Mesendoderm (in vitro differentiated cells): ENCODE results near the gene RANGAP1.

ENCODE experiments used
- DNase-seq: peaks from one replicate; pipeline ENCODE4 v3.0.0; 2013
- H2AK5ac ChIP-seq: 2 replicates; pipeline ENCODE4 v1.6.1; 2013; ENCODE audit warnings: low read length, inconsistent platforms
- H2BK120ac ChIP-seq: 2 replicates; pipeline ENCODE4 v1.6.1; 2013; ENCODE audit warnings: low read depth, mild to moderate bottlenecking, low read length, moderate library complexity, mixed read lengths
- H2BK15ac ChIP-seq: replicated peaks from 2 replicates; pipeline ENCODE4 v1.6.1; 2013; ENCODE audit warnings: low read depth, mild to moderate bottlenecking, moderate library complexity
- H2BK5ac ChIP-seq: 2 replicates; pipeline ENCODE4 v1.6.1; 2013; ENCODE audit warnings: low read length, inconsistent platforms
- H3K18ac ChIP-seq: 2 replicates; pipeline ENCODE4 v1.6.1; 2013; ENCODE audit warnings: mild to moderate bottlenecking, low read length, mixed read lengths
- H3K23ac ChIP-seq: one replicate; pipeline ENCODE4 v1.6.1; 2013; ENCODE audit warnings: low read length
- H3K27ac ChIP-seq: 2 replicates; pipeline ENCODE4 v1.5.1; 2013; ENCODE audit warnings: low read depth, mild to moderate bottlenecking, inconsistent platforms, low read length, moderate library complexity
- H3K27me3 ChIP-seq: 2 replicates; pipeline ENCODE4 v1.6.1; 2013; ENCODE audit warnings: low read length, control low read depth, mild to moderate bottlenecking, inconsistent platforms; ENCODE audit not compliant: insufficient read depth, poor library complexity
- H3K36me3 ChIP-seq: 2 replicates; pipeline ENCODE4 v1.6.1; 2013; ENCODE audit warnings: low read length, inconsistent platforms; ENCODE audit not compliant: control insufficient read depth, insufficient read depth
- H3K4ac ChIP-seq: one replicate; pipeline ENCODE4 v1.6.1; 2013; ENCODE audit warnings: low read depth, mild to moderate bottlenecking, low read length, moderate library complexity
- H3K4me1 ChIP-seq: 2 replicates; pipeline ENCODE4 v1.6.1; 2013; ENCODE audit warnings: low read depth, low read length, inconsistent platforms; ENCODE audit not compliant: control insufficient read depth
- H3K4me2 ChIP-seq: 2 replicates; pipeline ENCODE4 v1.6.1; 2013; ENCODE audit warnings: low read length
- H3K4me3 ChIP-seq: 2 replicates; pipeline ENCODE4 v1.5.1; 2013; ENCODE audit warnings: mild to moderate bottlenecking, low read length
- H3K56ac ChIP-seq: one replicate; pipeline ENCODE4 v1.6.1; 2013; ENCODE audit warnings: low read length
- H3K79me1 ChIP-seq: 2 replicates; pipeline ENCODE4 v1.6.1; 2013; ENCODE audit warnings: low read length, inconsistent platforms
- H3K79me2 ChIP-seq: 2 replicates; pipeline ENCODE4 v1.6.1; 2013; ENCODE audit warnings: mild to moderate bottlenecking, low read length; ENCODE audit not compliant: control insufficient read depth, insufficient read depth
- H3K9ac ChIP-seq: 2 replicates; pipeline ENCODE4 v1.6.1; 2013; ENCODE audit warnings: low read length, inconsistent platforms
- H4K5ac ChIP-seq: one replicate; pipeline ENCODE4 v1.6.1; 2013; ENCODE audit warnings: low read length
- H4K8ac ChIP-seq: one replicate; pipeline ENCODE4 v1.6.1; 2013; ENCODE audit warnings: low read depth, mild to moderate bottlenecking, control low read depth, low read length, moderate library complexity
- WGBS: extraction: QIAGEN DNeasy Blood & Tissue Kit; methylation state at CpG from one replicate; pipeline ENCODE4 v1.1.7; 2013; ENCODE audit warnings: low lambda C conversion rate, missing lambda C conversion rate; ENCODE audit not compliant: insufficient coverage; ENCODE audit errors: extremely low coverage; 5-methylcytosine and 5-hydroxymethylcytosine counted together

The RANGAP1 gene

DNA sequence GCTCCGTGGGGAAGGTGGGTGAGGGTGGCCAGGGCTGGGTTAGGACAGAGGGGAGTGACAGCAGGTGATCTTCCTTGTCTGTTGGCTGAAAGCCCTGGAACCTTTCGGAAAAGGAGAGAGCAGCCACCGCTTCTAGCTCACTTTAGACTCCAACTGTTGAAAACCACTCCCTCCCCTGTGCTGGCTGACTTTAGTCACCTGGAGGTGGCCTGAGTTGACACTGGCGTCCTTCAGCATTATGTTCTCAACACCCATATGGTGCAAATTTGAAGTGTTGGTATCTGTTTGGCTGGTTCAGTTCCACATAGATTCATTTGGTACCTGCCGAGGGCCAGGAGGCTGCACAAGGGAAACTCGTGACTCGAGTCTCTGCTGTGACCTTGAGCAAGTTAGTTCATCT lies 44.2 kb upstream of the RANGAP1 start:
- no peak overlapping the region for H4K8ac ChIP-seq
- no peak overlapping the region for H3K4me3 ChIP-seq
- H3K27me3 ChIP-seq: no peaks in the 10 kb centered on the region
- no peak overlapping the region for H3K23ac ChIP-seq
- no peak overlapping the region for H3K4me2 ChIP-seq
- no peak for DNase-seq
- no peaks in the 10 kb centered on the region for H3K79me1 ChIP-seq
- H2BK5ac ChIP-seq: no peak overlapping the region
- no peak overlapping the region for H4K5ac ChIP-seq
- no peak overlapping the region for H3K27ac ChIP-seq
- WGBS: no CpG with 5 or more reads among the region's 7 CpGs
- no peak overlapping the region for H3K56ac ChIP-seq
- H3K36me3 ChIP-seq: peaks cover 11% of the 10 kb centered on the region
- no peak overlapping the region for H3K4ac ChIP-seq
- no peak overlapping the region for H3K18ac ChIP-seq
- H3K9ac ChIP-seq: no peak overlapping the region
- no peaks in the 10 kb centered on the region for H3K79me2 ChIP-seq
- H3K4me1 ChIP-seq: no peaks in the 10 kb centered on the region
- no peak overlapping the region for H2BK15ac ChIP-seq
- H2AK5ac ChIP-seq: no peak overlapping the region
- no peak overlapping the region for H2BK120ac ChIP-seq

GRCh38 chr22:41327124-41327523 lies 41.1 kb upstream of the RANGAP1 start:
- DNase-seq: no peak
- Histone ChIP-seq H3K4ac (no peak overlapping the region), H3K4me1 (no peaks in the 10 kb centered on the region)

GRCh38 chr22:41324821-41325528 lies 39.0 kb upstream of the RANGAP1 start:
- H2AK5ac ChIP-seq: no peak overlapping the region
- H3K18ac ChIP-seq: no peak overlapping the region
- no peaks in the 10 kb centered on the region for H3K79me2 ChIP-seq
- DNase-seq: no peak
- H3K79me1 ChIP-seq: no peaks in the 10 kb centered on the region
- H3K56ac ChIP-seq: no peak overlapping the region
- no peak overlapping the region for H3K4me3 ChIP-seq
- H3K27ac ChIP-seq: no peak overlapping the region
- H2BK15ac ChIP-seq: no peak overlapping the region
- H2BK5ac ChIP-seq: no peak overlapping the region
- no CpG with 5 or more reads among the region's 5 CpGs for WGBS
- no peak overlapping the region for H3K4ac ChIP-seq
- H3K27me3 ChIP-seq: no peaks in the 10 kb centered on the region
- H3K23ac ChIP-seq: no peak overlapping the region
- H4K5ac ChIP-seq: no peak overlapping the region
- H3K36me3 ChIP-seq: peaks cover 8% of the 10 kb centered on the region
- no peak overlapping the region for H2BK120ac ChIP-seq
- no peaks in the 10 kb centered on the region for H3K4me1 ChIP-seq
- no peak overlapping the region for H3K4me2 ChIP-seq
- H4K8ac ChIP-seq: no peak overlapping the region
- H3K9ac ChIP-seq: no peak overlapping the region

More at GRCh38 chr22:41327124-41327523, 41.1 kb upstream of the RANGAP1 start:
- H3K4me2 ChIP-seq: no peak overlapping the region
- H2BK15ac ChIP-seq: no peak overlapping the region
- H3K4me3 ChIP-seq: no peak overlapping the region
- no peak overlapping the region for H4K5ac ChIP-seq
- no peak overlapping the region for H4K8ac ChIP-seq
- H3K56ac ChIP-seq: no peak overlapping the region
- no peak overlapping the region for H3K27ac ChIP-seq
- H3K18ac ChIP-seq: no peak overlapping the region
- H2BK120ac ChIP-seq: no peak overlapping the region
- H3K23ac ChIP-seq: no peak overlapping the region
- no peak overlapping the region for H3K9ac ChIP-seq
- no peaks in the 10 kb centered on the region for H3K27me3 ChIP-seq
- WGBS: no CpG with 5 or more reads among the region's 16 CpGs
- peaks cover 11% of the 10 kb centered on the region for H3K36me3 ChIP-seq
- H2BK5ac ChIP-seq: no peak overlapping the region
- H2AK5ac ChIP-seq: no peak overlapping the region
- H3K79me2 ChIP-seq: no peaks in the 10 kb centered on the region
- no peaks in the 10 kb centered on the region for H3K79me1 ChIP-seq

DNA sequence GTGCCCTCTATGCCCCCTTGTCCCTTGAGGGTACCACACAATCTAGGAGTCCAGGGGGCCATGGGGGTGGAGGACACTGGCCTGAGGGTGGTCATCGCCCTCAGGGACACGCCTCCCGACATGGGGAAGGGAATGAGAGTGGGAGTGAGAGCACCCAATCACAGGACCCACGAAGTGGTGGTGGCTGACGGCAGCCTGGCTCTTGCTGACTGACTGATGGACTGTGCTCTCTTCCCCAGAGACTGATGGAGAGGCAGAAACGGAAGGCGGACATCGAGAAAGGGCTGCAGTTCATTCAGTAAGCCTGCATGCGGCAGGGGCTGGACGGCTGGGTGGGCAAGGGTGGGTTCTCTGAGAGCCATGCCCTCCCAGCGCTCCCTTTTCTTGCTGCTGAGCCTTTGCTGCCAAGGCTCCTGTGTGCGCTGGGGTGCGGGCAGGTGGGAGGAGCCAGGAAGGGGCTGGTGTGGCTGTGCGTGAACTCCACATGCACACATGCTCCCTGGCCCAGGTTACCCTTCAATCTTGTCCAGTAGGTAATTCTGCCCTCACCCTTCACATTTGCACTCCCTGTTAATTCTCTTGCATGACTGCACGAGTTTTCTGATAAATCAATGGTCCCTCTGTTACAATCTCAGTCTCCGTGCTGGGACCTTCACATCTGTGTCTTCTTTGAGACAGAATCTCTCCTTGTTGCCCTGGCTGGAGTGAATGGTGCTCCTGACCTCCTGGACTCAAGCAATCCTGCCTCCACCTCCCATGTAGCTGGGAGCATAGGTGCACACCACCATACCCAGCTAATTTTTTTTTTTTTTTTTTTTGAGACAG lies 34.6 kb upstream of the RANGAP1 start:
- Histone ChIP-seq H4K5ac (no peak overlapping the region), H3K79me1 (no peaks in the 10 kb centered on the region), H3K36me3 (peaks cover 2% of the 10 kb centered on the region), H3K9ac (no peak overlapping the region), H3K79me2 (no peaks in the 10 kb centered on the region), H3K27me3 (no peaks in the 10 kb centered on the region), H3K18ac (no peak overlapping the region), H3K4me1 (no peaks in the 10 kb centered on the region), H3K4ac (no peak overlapping the region), H2BK5ac (no peak overlapping the region), H3K56ac (no peak overlapping the region), H4K8ac (no peak overlapping the region), H3K27ac (no peak overlapping the region), H2AK5ac (no peak overlapping the region), H3K23ac (no peak overlapping the region), H3K4me3 (no peak overlapping the region), H2BK120ac (no peak overlapping the region), H2BK15ac (no peak overlapping the region), H3K4me2 (no peak overlapping the region)
- no CpG with 5 or more reads among the region's 16 CpGs for WGBS
- DNase-seq: no peak

DNA sequence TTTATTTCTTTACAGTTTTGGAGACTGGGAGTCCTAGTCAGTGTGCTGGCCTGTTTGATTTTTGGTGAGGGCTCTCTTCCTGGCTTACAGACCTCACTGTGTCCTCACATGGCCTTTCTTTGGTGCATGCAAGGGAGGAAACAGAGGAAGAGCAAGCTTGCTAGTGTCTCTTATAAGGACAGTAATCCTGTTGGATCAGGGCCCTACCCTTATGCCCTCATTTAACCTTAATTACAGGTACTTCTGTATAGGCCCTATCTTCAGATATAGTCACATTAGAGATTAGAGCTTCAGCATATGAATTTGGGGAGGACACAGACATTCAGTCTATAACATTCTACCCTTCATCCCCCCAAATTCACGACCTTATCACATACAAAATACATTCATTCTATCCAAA lies 29.6 kb upstream of the RANGAP1 start:
- Histone ChIP-seq H3K4me3 (no peak overlapping the region), H2AK5ac (no peak overlapping the region), H4K8ac (no peak overlapping the region), H2BK15ac (no peak overlapping the region), H3K18ac (no peak overlapping the region), H3K36me3 (no peaks in the 10 kb centered on the region), H2BK5ac (no peak overlapping the region), H3K4me2 (no peak overlapping the region), H3K23ac (no peak overlapping the region), H2BK120ac (no peak overlapping the region), H3K27me3 (no peaks in the 10 kb centered on the region), H3K9ac (no peak overlapping the region), H3K79me1 (peaks cover 7% of the 10 kb centered on the region), H3K4me1 (peaks cover 5% of the 10 kb centered on the region), H4K5ac (no peak overlapping the region), H3K27ac (no peak overlapping the region), H3K4ac (no peak overlapping the region), H3K79me2 (peaks cover 10% of the 10 kb centered on the region), H3K56ac (no peak overlapping the region)
- DNase-seq: no peak
- WGBS: 100% methylated on average over 1 of the region's 1 CpG
